Calu3 (cell line): Measurements from ENCODE around the gene NEK7. TPM values are rescaled to one million over a fixed set of nuclear protein-coding genes. Genes with fewer than 3 reads are reported as not detected.

Source experiments
- BruUV-seq: library from RNA; stranded (reverse); fragments of 400-500 nt; replicated peaks from 2 replicates; lab custom pipeline; 2021; lab: Mats Ljungman, UMichigan
- CTCF ChIA-PET: fragments of 300-600 bp; sonication (Branson Sonifier 250); formaldehyde crosslinking; loops from one replicate; lab custom pipeline; 2022; ENCODE audit warnings: antibody characterized with exemption; lab: Charles Lee
- DNase-seq: peaks from one replicate; pipeline ENCODE4 v3.0.0; 2022
- H3K27ac Mint-ChIP-seq: one replicate; pipeline ENCODE4 v1.8.0; 2022; ENCODE audit warnings: mixed read lengths; ENCODE audit not compliant: unreplicated experiment
- H3K27me3 Mint-ChIP-seq: one replicate; pipeline ENCODE4 v1.8.0; 2022; ENCODE audit warnings: mixed read lengths; ENCODE audit not compliant: unreplicated experiment
- H3K36me3 Mint-ChIP-seq: one replicate; pipeline ENCODE4 v1.8.0; 2022; ENCODE audit warnings: mild to moderate bottlenecking, moderate library complexity, mixed read lengths; ENCODE audit not compliant: insufficient read depth, unreplicated experiment
- H3K4me1 Mint-ChIP-seq: one replicate; pipeline ENCODE4 v1.8.0; 2022; ENCODE audit warnings: mild to moderate bottlenecking, low read depth, mixed read lengths; ENCODE audit not compliant: unreplicated experiment
- H3K4me3 Mint-ChIP-seq: one replicate; pipeline ENCODE4 v1.8.0; 2022; ENCODE audit warnings: mild to moderate bottlenecking, low read depth, moderate library complexity, mixed read lengths; ENCODE audit not compliant: unreplicated experiment
- H3K9me3 Mint-ChIP-seq: one replicate; pipeline ENCODE4 v1.8.0; 2022; ENCODE audit warnings: low read depth, mixed read lengths; ENCODE audit not compliant: unreplicated experiment
- intact Hi-C: fragments of 100-400 bp; cut with micrococcal nuclease; formaldehyde crosslinking; loops from one replicate; pipeline ENCODE4 v1.10.0; 2022; ENCODE audit not compliant: unreplicated experiment
- total RNA-seq: library from RNA; stranded (reverse); gene quantifications from 2 replicates; pipeline ENCODE4 v1.2.3, GENCODE V29; 2022
- TF ChIP-seq, protein P1 (sequence below): fragments of 200-600 bp; IDR thresholded peaks from one replicate; pipeline ENCODE4 v1.8.0; 2022; ENCODE audit warnings: antibody characterized with exemption; ENCODE audit not compliant: unreplicated experiment

The NEK7 gene
- total RNA-seq, 1 experiment from 2014 or later, result 145 TPM

DNA sequence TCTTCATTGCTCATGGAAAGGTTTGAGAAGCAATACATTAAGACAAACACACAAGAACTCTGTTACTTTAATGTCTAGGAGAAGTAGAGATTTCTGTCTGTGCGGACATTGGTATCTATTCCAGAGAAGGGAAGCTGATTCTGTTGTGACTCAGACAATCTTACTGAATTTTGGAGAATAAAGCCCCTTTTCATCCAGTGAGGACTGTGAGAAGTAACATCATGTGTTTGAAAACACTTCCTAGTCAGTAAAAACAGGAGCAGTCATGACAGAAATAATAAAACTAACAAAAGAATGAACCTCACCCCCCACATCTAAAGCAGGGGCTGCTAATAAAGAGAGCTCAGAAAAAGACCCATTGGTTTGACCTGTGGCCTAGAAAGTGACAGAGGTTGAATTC, 46.6 kb downstream of the NEK7 start:
- peaks cover 4% of the 10 kb centered on the region for H3K9me3 Mint-ChIP-seq
- peaks cover 10% of the 10 kb centered on the region for H3K36me3 Mint-ChIP-seq
- H3K27me3 Mint-ChIP-seq, result no peaks in the 10 kb centered on the region
- no peak overlapping the region for H3K4me3 Mint-ChIP-seq
- BruUV-seq, result no TSS peak
- no peak overlapping the region for H3K27ac Mint-ChIP-seq
- no peak for DNase-seq
- intact Hi-C loops, result no loop called here
- CTCF ChIA-PET, result no interaction called here
- H3K4me1 Mint-ChIP-seq, result peaks cover 62% of the 10 kb centered on the region
- TF ChIP-seq, protein P1, sequence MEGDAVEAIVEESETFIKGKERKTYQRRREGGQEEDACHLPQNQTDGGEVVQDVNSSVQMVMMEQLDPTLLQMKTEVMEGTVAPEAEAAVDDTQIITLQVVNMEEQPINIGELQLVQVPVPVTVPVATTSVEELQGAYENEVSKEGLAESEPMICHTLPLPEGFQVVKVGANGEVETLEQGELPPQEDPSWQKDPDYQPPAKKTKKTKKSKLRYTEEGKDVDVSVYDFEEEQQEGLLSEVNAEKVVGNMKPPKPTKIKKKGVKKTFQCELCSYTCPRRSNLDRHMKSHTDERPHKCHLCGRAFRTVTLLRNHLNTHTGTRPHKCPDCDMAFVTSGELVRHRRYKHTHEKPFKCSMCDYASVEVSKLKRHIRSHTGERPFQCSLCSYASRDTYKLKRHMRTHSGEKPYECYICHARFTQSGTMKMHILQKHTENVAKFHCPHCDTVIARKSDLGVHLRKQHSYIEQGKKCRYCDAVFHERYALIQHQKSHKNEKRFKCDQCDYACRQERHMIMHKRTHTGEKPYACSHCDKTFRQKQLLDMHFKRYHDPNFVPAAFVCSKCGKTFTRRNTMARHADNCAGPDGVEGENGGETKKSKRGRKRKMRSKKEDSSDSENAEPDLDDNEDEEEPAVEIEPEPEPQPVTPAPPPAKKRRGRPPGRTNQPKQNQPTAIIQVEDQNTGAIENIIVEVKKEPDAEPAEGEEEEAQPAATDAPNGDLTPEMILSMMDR, result no peak

DNA sequence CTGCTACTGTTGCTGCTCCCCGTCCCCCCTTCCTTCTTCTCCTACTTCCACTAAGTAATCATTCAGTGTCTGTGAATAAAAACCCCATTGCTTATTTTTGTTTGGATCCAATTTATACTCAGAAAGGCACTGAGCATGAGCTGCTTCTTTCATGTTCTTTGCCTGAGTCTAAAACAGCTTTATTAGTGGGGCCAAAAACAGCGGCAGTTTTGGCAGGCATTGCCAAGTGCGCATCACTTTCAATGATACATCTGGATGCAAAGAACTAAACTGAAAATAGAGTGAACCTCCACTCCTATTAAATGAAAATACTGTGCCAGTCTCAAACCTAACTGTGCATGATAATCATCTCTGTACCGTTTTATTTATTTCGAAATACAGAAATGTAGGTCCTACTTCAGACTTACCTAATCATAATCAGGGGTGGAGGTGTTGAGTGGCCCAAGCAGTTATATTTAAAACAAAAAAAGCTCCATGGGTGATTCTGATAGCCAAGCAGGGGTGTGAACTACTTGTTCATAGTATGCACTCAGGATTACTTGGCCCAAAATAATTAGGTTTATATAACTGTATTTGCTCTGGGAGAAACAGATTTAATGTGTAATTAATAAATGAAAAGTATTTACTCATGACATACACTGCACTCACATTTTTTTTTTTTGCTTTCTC, 48.4 kb downstream of the NEK7 start:
- H3K4me3 Mint-ChIP-seq, result no peak overlapping the region
- H3K27me3 Mint-ChIP-seq, result no peaks in the 10 kb centered on the region
- DNase-seq, result no peak
- peaks cover 4% of the 10 kb centered on the region for H3K9me3 Mint-ChIP-seq
- H3K4me1 Mint-ChIP-seq, result peaks cover 44% of the 10 kb centered on the region
- no TSS peak for BruUV-seq
- TF ChIP-seq, protein P1, result no peak
- H3K27ac Mint-ChIP-seq, result no peak overlapping the region
- CTCF ChIA-PET, result interaction anchor here (0.7 kb wide), 1 partner anchor 1111 kb away, joined by 4 read pairs; no protein-coding TSS in a partner anchor
- peaks cover 5% of the 10 kb centered on the region for H3K36me3 Mint-ChIP-seq
- intact Hi-C loops, result no loop called here

DNA sequence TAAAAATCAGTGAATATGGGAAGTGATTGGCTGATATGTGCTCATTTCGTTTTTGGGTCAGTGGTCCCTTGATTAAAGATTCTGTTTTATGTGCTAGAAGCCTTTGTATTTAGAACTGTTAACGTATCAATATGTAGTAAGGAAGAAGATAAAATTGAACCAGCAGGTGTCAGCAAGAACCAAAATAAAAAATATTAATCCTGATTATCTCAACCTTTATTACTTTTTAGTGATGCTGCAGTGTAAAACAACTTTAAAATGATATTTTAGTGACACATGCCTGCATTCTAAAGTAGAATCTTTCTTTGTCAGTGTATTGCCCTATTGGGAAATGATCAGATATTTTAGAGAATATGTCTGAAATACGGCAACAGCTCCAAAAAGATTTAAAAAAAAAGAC, 49.5 kb downstream of the NEK7 start:
- Mint-ChIP-seq H3K4me3 (no peak overlapping the region), H3K4me1 (peaks cover 33% of the 10 kb centered on the region), H3K9me3 (peaks cover 4% of the 10 kb centered on the region), H3K27ac (no peak overlapping the region), H3K36me3 (peaks cover 5% of the 10 kb centered on the region), H3K27me3 (no peaks in the 10 kb centered on the region)
- TF ChIP-seq, protein P1, result no peak
- CTCF ChIA-PET, result no interaction called here
- BruUV-seq, result no TSS peak
- DNase-seq, result no peak
- intact Hi-C loops, result no loop called here

DNA sequence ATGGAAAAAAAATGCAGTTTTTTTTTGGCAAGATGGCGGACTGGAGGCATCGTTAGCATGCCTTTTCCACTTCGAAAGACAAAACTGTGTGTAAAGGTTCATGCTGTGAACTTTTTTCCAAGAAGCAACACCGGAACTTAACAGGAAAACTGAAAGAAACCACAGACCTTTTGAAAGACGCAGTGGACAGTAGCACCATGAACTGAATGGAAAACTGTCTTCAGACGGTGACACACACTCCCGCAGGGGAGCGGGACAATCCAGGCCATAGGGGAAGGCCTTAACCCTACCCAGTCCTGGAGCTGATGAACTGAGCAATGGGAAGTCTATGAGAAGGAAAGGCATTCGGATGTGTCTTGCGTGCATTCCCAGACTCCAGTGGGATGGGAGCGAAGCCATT, 54.9 kb downstream of the NEK7 start:
- Mint-ChIP-seq H3K4me1 (peaks cover 8% of the 10 kb centered on the region), H3K27ac (no peak overlapping the region), H3K36me3 (peaks cover 27% of the 10 kb centered on the region), H3K27me3 (no peaks in the 10 kb centered on the region), H3K9me3 (peaks cover 12% of the 10 kb centered on the region), H3K4me3 (no peak overlapping the region)
- CTCF ChIA-PET, result no interaction called here
- BruUV-seq, result no TSS peak
- intact Hi-C loops, result no loop called here
- TF ChIP-seq, protein P1, result no peak
- no peak for DNase-seq
